GM12878 (cell line): Measurements from ENCODE around the gene OGFOD3.

ENCODE experiments used
- EZH2 ChIP-seq: IDR thresholded peaks from 2 replicates; pipeline ENCODE4 v1.6.1; 2012; ENCODE audit warnings: low read depth, mild to moderate bottlenecking, control low read depth, inconsistent platforms, low read length, borderline replicate concordance; ENCODE audit not compliant: control insufficient read depth
- MTA2 ChIP-seq: fragments of 450-650 bp; IDR thresholded peaks from 2 replicates; pipeline ENCODE4 v1.6.1; 2016; ENCODE audit warnings: low read depth, mild to moderate bottlenecking, moderate library complexity
- POLR2A ChIP-seq: IDR thresholded peaks from 2 replicates; pipeline ENCODE4 v1.6.1; 2011; ENCODE audit warnings: low read depth, mild to moderate bottlenecking, low read length
- ZNF217 ChIP-seq: fragments of 450-650 bp; IDR thresholded peaks from 2 replicates; pipeline ENCODE4 v1.6.1; 2017; ENCODE audit warnings: antibody characterized with exemption, mild to moderate bottlenecking

DNA sequence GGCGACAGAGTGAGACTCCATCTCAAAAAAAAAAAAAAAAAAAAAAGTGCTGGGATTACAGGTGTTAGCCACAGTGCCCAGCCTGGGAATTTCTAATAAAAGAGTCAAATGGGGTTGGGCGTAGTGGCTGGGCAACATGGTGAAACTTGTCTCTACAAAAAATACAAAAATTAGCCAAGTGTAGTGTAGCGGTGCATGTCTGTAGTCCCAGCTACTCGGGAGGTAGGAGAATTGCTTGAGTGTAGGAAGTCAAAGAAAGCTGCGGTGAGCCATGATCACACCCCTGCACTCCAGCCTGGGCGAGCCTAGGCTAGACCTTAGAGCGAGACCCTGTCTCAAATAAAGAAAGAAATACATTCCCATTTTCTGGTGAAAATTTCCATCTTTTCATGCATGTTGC is 49.2 kb downstream of the OGFOD3 start:
- TF ChIP-seq POLR2A (no peak), ZNF217 (no peak), MTA2 (no peak), EZH2 (no peak)
